ENCODE data around the gene NCK2. TPM values are rescaled to one million over a fixed set of nuclear protein-coding genes. Genes with fewer than 3 reads are reported as not detected.

The NCK2 gene
- total RNA-seq, 1 donor from 2014 or later: 40.2 TPM

DNA sequence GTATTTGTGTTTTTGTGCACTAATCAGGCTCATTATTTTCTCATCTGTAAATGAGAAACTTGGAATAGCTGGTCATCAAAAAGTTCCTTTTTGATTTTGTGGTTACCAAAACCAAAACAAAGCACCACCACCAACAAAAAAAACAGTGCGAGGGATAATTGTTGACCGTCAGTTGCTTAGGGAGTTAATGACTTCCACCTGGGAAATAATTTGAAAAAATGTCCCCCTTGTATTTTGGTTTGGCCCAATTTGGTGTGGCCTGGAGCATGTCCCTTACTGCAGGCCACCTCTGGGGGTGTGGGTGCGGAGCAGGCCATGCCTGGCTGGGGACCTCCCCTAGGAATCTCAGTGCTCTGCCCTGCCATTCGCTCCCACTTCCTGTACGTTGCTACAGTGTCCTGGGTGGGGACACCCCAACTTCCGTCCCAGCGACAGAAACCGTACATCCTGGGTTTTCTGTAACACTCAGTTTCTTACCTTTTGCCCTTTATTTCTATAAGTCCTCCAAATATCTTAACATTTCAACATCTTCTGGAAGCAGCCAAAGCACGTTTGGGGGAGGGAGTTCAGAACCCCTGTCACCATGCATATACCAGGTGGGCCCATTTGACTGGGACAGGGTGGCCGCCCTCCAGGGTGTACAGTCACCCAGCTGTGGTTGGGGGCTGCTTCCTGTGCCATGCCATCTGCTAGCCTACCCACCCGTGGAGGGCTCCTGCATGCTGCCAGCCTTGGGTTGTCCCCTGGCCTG is 31.3 kb downstream of the NCK2 start:
- no peak for DNase-seq (ENCODE audit: low read depth, low spot score)

DNA sequence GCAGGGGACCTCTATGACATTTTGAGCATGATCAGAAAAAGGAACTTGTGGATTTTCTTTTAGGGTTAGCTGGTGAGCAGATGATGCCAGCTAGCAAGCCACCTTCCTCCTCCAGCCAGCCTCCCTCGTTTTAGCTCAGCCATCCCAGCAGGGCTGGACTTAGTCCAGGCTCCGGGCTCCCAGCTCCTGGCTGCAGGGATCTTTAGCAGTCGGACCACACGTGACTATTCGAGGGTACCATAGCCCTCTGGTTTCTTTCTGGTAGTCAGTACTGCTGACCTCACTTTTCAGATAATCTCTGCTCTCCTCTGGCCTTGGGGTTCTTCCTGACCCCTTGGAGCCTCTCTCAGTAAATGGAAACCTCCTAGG is 31.8 kb downstream of the NCK2 start:
- DNase-seq (ENCODE audit: low read depth, low spot score): no peak

DNA sequence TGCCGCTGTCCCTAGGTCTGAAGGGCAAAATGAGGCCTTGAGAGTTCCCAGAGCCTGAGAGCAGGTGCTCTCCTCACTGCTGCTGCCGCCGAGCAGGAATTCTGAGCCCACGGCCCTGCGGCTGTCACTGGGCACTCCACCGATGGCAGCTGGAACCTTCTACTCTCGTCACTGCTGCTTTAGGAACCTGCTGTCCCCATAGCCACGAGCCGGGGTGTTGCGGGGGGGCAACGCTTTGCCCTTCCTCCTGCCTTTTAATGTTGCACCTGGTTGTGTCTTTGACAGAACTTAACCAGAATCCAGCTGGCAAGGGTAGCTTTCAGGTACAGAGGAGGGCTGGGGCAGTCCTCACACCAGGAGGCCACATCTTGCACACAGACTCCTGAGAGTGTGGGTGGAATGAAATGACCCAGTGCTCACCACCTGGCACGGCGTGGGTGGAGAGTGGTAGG is 32.3 kb downstream of the NCK2 start:
- no peak for DNase-seq (ENCODE audit: low read depth, low spot score)

- DNase-seq (ENCODE audit: low read depth, low spot score): no peak
Measured at GRCh38 chr2:105777506-105778055, 32.9 kb downstream of the NCK2 start.

- no peak for DNase-seq (ENCODE audit: low read depth, low spot score)
Measured at GRCh38 chr2:105778080-105778607, 33.4 kb downstream of the NCK2 start.

DNA sequence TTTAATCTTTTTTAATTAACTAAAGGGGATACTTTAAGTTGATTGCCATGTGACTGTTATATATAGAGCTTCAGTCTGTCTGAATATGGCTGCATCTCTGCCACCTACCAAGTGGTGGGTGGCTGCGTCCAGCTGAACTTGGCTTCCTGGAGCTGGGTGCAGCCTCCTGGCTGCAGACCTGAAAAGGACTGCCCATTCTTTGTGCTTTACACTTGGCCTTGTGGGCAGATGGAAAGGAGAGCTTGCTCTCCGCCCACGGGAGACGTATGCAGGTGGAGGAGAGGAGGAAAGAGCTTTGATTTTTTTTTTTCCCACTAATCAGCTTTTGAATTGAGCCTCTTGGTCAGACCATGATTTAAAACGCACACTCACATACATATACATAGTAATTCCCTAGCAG is 34.7 kb downstream of the NCK2 start:
- DNase-seq (ENCODE audit: low read depth, low spot score): no peak

DNA sequence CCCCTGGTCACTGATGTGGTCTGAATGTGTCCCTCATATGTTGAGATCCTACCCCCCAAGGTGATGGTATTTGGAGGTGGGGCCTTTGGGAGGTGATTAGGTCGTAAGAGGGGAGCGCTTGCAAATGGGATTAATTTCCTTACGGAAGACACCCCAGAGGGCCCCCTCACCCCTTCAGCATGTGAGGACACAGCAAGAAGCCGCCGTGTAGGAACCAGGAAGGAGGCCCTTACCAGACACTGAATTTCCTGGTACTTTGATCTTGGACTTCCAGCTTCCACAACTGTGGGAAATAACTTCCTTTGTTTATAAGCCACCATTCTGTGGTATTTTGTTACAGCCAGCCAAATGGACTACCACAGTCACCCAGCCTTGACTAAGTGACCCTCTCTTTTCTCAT is 35.9 kb downstream of the NCK2 start:
- DNase-seq (ENCODE audit: low read depth, low spot score): no peak

GRCh38 chr2:105781274-105781978 is 36.7 kb downstream of the NCK2 start:
- no peak for DNase-seq (ENCODE audit: low read depth, low spot score)

DNA sequence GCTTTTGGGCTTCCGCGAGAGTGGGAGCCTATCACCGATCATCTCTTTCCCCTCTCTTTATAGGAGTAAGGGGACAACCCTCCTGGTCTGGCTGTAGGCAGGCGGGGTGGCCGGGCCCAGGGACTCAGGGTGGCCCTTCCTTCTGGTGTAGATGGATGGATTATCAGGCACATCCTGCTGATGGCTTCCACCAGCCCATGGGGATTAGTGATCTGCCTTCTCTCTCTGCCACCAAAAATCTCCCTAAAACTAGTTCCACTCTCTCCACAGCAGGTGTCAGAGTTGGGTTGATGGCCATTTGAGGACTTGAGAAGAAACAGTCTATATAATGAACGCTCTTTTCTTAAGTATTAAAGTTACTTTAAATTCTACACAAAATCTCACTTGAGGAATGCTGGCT is 37.4 kb downstream of the NCK2 start:
- no peak for DNase-seq (ENCODE audit: low read depth, low spot score)

DNA sequence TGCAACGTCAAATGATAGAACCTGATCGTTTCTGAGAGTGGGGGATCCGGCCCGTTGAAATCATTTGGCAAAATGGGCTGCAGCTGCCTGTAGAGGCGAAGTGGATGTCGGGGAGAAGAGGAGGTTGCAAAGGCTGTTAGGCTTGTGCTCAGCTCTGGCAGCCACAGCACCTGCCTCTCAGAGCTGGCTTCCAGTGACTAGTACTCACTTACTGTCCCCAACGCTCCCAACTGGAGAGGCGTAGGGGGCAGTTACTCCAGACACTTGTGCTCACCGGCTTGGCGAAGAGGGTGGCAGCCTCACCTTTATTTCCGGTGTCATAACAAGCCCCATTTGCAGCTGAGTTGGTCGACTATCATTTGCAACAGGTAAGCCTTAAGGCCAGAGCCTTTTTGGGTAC is 37.9 kb downstream of the NCK2 start:
- no peak for DNase-seq (ENCODE audit: low read depth, low spot score)

- no peak for DNase-seq (ENCODE audit: low read depth, low spot score)
Measured at GRCh38 chr2:105783151-105783738, 38.5 kb downstream of the NCK2 start.

- DNase-seq (ENCODE audit: low read depth, low spot score): no peak
Measured at GRCh38 chr2:105783972-105784371, 39.3 kb downstream of the NCK2 start.

DNA sequence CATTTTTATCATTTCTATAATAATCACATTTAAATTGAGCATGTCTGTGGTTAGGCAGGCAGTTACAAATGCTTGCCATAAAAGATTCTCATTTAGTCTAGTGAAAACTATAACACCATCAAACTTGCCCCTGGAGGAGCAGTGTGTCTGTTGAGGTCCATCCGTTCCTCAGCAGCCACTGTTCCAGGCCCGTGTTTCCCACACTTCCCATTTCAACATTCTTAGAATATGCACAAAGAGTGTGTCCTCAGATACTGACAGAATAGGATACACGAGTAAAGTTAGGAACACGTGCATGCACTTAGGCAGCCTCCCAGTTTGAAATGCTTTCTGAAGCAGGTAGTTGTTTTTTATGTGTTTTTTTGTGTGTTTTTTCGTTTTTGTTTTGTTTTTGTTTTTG is 39.9 kb downstream of the NCK2 start:
- no peak for DNase-seq (ENCODE audit: low read depth, low spot score)

DNA sequence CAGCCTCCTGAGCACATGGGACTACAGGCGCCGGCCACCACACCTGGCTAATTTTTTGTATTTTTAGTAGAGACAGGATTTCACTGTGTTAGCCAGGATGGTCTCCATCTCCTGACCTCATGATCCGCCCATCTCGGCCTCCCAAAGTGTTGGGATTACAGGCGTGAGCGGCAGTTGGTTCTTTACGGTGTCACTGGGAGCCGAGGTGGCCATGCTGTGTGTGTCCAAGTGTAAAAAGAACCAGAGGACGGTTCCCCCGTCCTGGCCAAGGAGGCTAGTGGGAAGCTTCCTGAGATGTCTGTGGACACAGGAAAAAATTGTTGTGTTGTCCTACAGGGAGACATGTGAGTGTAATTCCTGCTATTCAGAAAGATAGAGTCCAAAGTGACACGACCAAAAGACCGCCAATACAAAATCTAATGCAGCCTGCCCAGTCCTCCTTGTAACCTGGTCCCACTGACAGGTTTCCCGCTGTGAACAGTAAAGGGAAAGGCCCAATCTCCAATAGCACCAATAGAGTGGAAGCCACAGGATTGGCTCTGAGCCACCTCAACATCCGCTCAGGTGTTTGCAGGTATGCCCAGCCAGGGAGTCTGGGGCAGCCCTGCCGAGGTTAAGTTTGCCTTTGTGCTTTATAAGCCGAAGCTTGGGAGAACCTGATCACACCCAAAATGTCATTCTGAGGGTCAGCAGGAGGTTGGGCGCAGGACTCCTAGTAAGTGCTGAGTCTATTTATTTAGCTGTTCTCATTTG is 40.6 kb downstream of the NCK2 start:
- no peak for DNase-seq (ENCODE audit: low read depth, low spot score)

- DNase-seq (ENCODE audit: low read depth, low spot score): no peak
Measured at GRCh38 chr2:105786231-105787230, 41.8 kb downstream of the NCK2 start.

DNA sequence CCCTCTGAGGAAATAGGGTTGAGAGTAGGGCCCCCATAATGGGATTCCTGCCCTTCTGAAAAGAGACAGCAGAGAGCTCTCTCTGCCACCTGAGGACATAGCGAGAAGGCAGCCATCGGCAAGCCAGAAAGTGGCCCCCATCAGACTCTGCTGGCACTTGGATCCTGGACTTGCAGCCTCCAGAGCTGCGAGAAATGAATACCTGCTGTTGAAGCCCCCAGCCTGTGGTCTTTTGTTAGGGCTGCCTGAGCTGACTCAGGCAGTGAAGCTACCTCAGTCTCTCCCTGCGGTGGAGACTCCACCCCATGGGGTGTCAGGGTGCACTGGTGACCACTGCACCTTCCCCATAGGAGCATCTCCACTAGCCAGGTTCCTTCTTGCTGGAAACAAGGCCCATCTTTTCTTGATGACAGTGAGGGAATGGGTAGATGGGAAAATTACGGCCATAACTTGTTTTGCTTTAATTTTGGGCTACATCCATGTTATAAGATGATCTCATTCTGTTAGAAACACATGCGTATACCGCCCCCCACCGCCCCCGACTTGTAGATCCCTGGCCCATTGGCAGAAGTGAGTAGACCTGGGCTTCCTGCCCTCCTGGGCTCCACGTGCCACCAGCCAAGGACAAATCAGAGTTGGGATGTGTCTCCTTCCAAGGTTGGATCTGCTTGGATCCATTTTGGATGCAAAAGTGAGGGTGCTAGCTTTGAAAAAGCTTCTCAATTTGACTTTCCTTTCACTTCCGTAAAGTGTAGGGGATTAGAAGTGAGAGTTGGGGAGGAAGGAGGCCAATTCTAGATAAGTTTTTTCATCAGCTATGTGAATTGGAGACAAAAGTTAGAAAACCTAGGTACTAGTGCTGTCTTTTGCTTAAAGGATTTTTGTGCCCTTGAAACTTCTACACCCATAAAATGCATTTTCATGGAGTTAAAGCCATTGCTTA is 42.9 kb downstream of the NCK2 start:
- no peak for DNase-seq (ENCODE audit: low read depth, low spot score)

GRCh38 chr2:105788670-105789290 is 44.1 kb downstream of the NCK2 start:
- no peak for DNase-seq (ENCODE audit: low read depth, low spot score)

DNA sequence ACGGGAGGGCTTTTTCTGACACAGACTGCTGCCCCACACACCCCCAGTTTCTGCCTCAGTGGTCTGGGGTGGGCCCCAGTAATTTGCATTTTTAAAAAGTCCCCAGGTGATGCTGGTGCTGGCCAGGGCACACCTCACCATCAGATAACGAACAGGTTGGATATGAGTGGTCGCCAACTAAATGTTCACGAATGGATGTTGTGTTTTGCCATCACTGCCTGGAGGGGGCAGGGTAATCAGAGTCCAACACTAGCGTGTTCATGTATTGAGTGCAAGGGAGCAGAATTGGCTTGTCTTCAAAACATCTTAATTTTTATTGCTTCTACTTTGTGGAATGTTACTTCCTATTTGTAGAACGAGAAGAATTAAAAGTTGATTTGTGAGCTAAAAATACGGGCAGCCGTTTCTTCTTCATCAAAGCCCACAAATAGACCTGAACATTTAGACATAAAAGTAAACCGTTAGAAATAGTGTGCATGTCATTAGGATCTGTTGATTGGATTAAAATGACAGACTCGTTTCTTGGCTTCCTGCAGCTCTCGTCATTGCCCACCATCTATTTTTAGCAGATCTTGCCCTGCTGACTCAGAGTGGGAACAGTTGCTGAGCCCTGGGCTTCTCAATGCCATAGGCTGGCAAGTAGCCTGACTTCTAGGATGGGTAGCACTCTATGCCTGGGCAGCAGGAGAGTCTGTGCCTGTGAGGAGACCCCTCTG is 45.2 kb downstream of the NCK2 start:
- DNase-seq (ENCODE audit: low read depth, low spot score): no peak

All from pulmonary artery endothelial cell (primary cell).